Ascending aorta (tissue), 2 donors: Measurements from ENCODE around the gene EXOC3L1. TPM values are rescaled to one million over a fixed set of nuclear protein-coding genes. Genes with fewer than 3 reads are reported as not detected.

Source experiments
- DNase-seq, 2 donors: peaks; one replicate each; pipeline ENCODE4 v3.0.0-alpha.2; 2019; ENCODE audit warnings: low spot score in 2 of 2
- H3K27ac ChIP-seq, 2 donors: fragments of 200-600 bp; sonication (generic); one replicate each; pipeline ENCODE4 v1.5.1; 2016 to 2017; ENCODE audit warnings: mild to moderate bottlenecking in 1 of 2
- H3K27me3 ChIP-seq: fragments of 200-600 bp; sonication (generic); one replicate; pipeline ENCODE4 v1.5.1; 2017
- H3K36me3 ChIP-seq, 2 donors: fragments of 200-600 bp; sonication (generic); one replicate each; pipeline ENCODE4 v1.5.1; 2016
- H3K4me1 ChIP-seq, 2 donors: fragments of 200-600 bp; sonication (generic); one replicate each; pipeline ENCODE4 v1.5.1; 2016 to 2017; ENCODE audit warnings: mild to moderate bottlenecking in 1 of 2
- H3K4me3 ChIP-seq, 2 donors: fragments of 200-600 bp; sonication (generic); one replicate each; pipeline ENCODE4 v1.5.1; 2016 to 2017; ENCODE audit warnings: mild to moderate bottlenecking in 1 of 2
- H3K9me3 ChIP-seq, 2 donors: fragments of 200-600 bp; sonication (generic); one replicate each; pipeline ENCODE4 v1.5.1; 2016
- CTCF ChIP-seq, 3 experiments: fragments of 200-600 bp in 2 of 3; fragments of 450-650 bp in 1 of 3; sonication (generic) in 2 of 3; IDR thresholded peaks; one replicate each; pipeline ENCODE4 v1.5.1; 2016 to 2019; ENCODE audit warnings: antibody characterized with exemption in 3 of 3, mild to moderate bottlenecking in 1 of 3, moderate library complexity in 1 of 3
- intact Hi-C: fragments of 100-400 bp; cut with DNase I; formaldehyde crosslinking; loops from one replicate; pipeline ENCODE4 v1.15.1; 2023
- total RNA-seq: library from RNA; depleted of rRNA; stranded (reverse); fragments of >200 nt; gene quantifications from one replicate; pipeline ENCODE4 v1.1.0, GENCODE V29; 2016

EXOC3L1 gene
- total RNA-seq, 1 donor from 2014 or later = 11.2 TPM

- H3K27ac ChIP-seq = peak overlapping the region; percentile 91 to 93
- TF ChIP-seq CTCF (IDR thresholded peaks at IDR 0.05) = no peak
- peak overlapping the region in 1 of 2 donors; percentile 64 for H3K4me3 ChIP-seq
- no peak for DNase-seq
- H3K4me1 ChIP-seq = peaks cover 24 to 33% of the 10 kb centered on the region in 2 donors
- H3K9me3 ChIP-seq = no peaks in the 10 kb centered on the region
- intact Hi-C loops = no loop called here
- no peaks in the 10 kb centered on the region for H3K27me3 ChIP-seq
- no peaks in the 10 kb centered on the region for H3K36me3 ChIP-seq
Measured at GRCh38 chr16:67169011-67169451, 20.9 kb downstream of the EXOC3L1 start.

GRCh38 chr16:67167588-67167987 is 22.3 kb downstream of the EXOC3L1 start:
- Histone ChIP-seq H3K9me3 (no peaks in the 10 kb centered on the region), H3K36me3 (no peaks in the 10 kb centered on the region), H3K4me3 (no peak overlapping the region), H3K27ac (no peak overlapping the region), H3K27me3 (no peaks in the 10 kb centered on the region), H3K4me1 (peaks cover 29 to 40% of the 10 kb centered on the region in 2 donors)
- TF ChIP-seq CTCF (IDR thresholded peaks at IDR 0.05) = no peak
- intact Hi-C loops = no loop called here
- DNase-seq = no peak

GRCh38 chr16:67166598-67167168 is 23.3 kb downstream of the EXOC3L1 start:
- no peak for TF ChIP-seq CTCF (IDR thresholded peaks at IDR 0.05)
- intact Hi-C loops = no loop called here
- Histone ChIP-seq H3K27me3 (no peaks in the 10 kb centered on the region), H3K4me1 (peaks cover 29 to 45% of the 10 kb centered on the region in 2 donors), H3K4me3 (no peak overlapping the region), H3K9me3 (no peaks in the 10 kb centered on the region), H3K36me3 (no peaks in the 10 kb centered on the region), H3K27ac (no peak overlapping the region)
- DNase-seq = no peak

GRCh38 chr16:67166110-67166547 is 23.8 kb downstream of the EXOC3L1 start:
- Histone ChIP-seq H3K36me3 (no peaks in the 10 kb centered on the region), H3K4me3 (no peak overlapping the region), H3K27me3 (no peaks in the 10 kb centered on the region), H3K4me1 (peaks cover 29 to 51% of the 10 kb centered on the region in 2 donors), H3K27ac (no peak overlapping the region), H3K9me3 (no peaks in the 10 kb centered on the region)
- TF ChIP-seq CTCF (IDR thresholded peaks at IDR 0.05) = no peak
- no peak for DNase-seq
- intact Hi-C loops = no loop called here

- Histone ChIP-seq H3K9me3 (no peaks in the 10 kb centered on the region), H3K27ac (peak overlapping the region; percentile 77 to 79), H3K4me3 (peak overlapping the region; percentile 50 to 57), H3K36me3 (no peaks in the 10 kb centered on the region), H3K4me1 (peaks cover 29 to 53% of the 10 kb centered on the region in 2 donors), H3K27me3 (no peaks in the 10 kb centered on the region)
- intact Hi-C loops = no loop called here
- no peak for DNase-seq
- no peak for TF ChIP-seq CTCF (IDR thresholded peaks at IDR 0.05)
Measured at GRCh38 chr16:67165121-67166078, 24.5 kb downstream of the EXOC3L1 start.
